PFSK-1 (cell line): ENCODE measurements around the gene SCYL3.

Source experiments
- POLR2AphosphoS5 ChIP-seq: IDR thresholded peaks from 2 replicates; pipeline ENCODE4 v1.6.1; 2012; ENCODE audit warnings: low read depth, mild to moderate bottlenecking, control low read depth, low read length, moderate library complexity
- SIN3A ChIP-seq: IDR thresholded peaks from 2 replicates; pipeline ENCODE4 v1.6.1; 2012; ENCODE audit warnings: mild to moderate bottlenecking, low read length, moderate library complexity, borderline replicate concordance; ENCODE audit not compliant: insufficient read depth
- TAF1 ChIP-seq: IDR thresholded peaks from 2 replicates; pipeline ENCODE4 v1.6.1; 2012; ENCODE audit warnings: low read length, control low read depth, borderline replicate concordance; ENCODE audit not compliant: insufficient read depth
- TF ChIP-seq, protein P1 (sequence below), 2 experiments: IDR thresholded peaks; 2 replicates each; pipeline versions ENCODE4 v1.6.1 to v1.8.0; 2011 to 2012; ENCODE audit warnings: low read depth in 2 of 2, low read length in 2 of 2, control low read depth in 1 of 2, inconsistent platforms in 1 of 2, mild to moderate bottlenecking in 1 of 2, moderate library complexity in 1 of 2; ENCODE audit not compliant: insufficient read depth in 1 of 2

DNA sequence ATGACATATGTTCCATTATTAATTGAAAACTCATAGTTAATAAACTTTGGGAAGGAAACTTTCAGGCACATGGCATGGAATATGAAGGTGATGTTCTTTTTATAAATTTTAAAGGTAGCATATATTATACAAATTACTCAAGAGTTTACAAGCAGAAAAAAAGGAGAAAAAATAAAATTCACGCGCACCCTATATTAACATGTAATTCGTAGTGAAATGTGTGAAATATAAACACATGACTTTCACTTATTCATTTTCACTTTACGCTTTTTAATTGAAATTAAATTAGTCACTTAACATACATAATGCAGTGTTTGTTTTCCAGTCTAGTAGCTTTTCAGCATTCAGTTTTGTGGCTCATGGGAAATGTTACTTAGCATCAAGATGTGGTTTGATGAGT is 27.4 kb upstream of the SCYL3 start:
- TF ChIP-seq TAF1 (no peak), POLR2AphosphoS5 (no peak), SIN3A (no peak)
- TF ChIP-seq, protein P1, sequence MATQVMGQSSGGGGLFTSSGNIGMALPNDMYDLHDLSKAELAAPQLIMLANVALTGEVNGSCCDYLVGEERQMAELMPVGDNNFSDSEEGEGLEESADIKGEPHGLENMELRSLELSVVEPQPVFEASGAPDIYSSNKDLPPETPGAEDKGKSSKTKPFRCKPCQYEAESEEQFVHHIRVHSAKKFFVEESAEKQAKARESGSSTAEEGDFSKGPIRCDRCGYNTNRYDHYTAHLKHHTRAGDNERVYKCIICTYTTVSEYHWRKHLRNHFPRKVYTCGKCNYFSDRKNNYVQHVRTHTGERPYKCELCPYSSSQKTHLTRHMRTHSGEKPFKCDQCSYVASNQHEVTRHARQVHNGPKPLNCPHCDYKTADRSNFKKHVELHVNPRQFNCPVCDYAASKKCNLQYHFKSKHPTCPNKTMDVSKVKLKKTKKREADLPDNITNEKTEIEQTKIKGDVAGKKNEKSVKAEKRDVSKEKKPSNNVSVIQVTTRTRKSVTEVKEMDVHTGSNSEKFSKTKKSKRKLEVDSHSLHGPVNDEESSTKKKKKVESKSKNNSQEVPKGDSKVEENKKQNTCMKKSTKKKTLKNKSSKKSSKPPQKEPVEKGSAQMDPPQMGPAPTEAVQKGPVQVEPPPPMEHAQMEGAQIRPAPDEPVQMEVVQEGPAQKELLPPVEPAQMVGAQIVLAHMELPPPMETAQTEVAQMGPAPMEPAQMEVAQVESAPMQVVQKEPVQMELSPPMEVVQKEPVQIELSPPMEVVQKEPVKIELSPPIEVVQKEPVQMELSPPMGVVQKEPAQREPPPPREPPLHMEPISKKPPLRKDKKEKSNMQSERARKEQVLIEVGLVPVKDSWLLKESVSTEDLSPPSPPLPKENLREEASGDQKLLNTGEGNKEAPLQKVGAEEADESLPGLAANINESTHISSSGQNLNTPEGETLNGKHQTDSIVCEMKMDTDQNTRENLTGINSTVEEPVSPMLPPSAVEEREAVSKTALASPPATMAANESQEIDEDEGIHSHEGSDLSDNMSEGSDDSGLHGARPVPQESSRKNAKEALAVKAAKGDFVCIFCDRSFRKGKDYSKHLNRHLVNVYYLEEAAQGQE (IDR thresholded peaks at IDR 0.05; ENCODE audit: insufficient read depth in 1 of 2, low read depth in 2 of 2, low read length in 2 of 2) = no peak
